ENCODE measurements around the gene SH3RF2.

DNA sequence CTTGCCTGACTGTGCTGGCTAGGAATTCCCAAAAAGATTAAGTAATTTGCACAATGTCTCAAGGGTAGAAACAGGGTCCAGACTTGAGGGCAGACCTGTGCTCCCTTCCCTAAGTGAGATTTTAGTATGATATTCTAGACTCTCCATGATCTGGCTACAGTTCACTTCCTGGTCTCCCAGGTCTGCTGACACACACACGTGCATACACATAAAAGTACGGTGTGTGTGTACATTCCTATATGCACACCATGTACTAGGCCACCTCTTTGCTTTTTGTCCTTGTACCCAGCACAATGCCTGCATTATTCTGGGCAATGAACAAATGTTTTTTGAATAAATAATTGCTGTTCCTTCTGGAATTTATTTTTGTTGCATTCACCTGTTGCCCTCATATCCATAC is 83.7 kb downstream of the SH3RF2 start:
- TF ChIP-seq PPARD (CRISPR knock-in tag; IDR thresholded peaks at IDR 0.05) (no peak), CLOCK (CRISPR knock-in tag; IDR thresholded peaks at IDR 0.05; ENCODE audit: borderline replicate concordance) (no peak), HNRNPL (IDR thresholded peaks at IDR 0.05; ENCODE audit: low read depth, low read length) (no peak)

All from K562 (cell line).